Measurements from ENCODE around the gene CPXM1. TPM values are rescaled to one million over a fixed set of nuclear protein-coding genes. Genes with fewer than 3 reads are reported as not detected.

Gene CPXM1
- total and polyA plus RNA-seq, 8 donors, result 8.1 to 93.7 (median 77.0) TPM

DNA sequence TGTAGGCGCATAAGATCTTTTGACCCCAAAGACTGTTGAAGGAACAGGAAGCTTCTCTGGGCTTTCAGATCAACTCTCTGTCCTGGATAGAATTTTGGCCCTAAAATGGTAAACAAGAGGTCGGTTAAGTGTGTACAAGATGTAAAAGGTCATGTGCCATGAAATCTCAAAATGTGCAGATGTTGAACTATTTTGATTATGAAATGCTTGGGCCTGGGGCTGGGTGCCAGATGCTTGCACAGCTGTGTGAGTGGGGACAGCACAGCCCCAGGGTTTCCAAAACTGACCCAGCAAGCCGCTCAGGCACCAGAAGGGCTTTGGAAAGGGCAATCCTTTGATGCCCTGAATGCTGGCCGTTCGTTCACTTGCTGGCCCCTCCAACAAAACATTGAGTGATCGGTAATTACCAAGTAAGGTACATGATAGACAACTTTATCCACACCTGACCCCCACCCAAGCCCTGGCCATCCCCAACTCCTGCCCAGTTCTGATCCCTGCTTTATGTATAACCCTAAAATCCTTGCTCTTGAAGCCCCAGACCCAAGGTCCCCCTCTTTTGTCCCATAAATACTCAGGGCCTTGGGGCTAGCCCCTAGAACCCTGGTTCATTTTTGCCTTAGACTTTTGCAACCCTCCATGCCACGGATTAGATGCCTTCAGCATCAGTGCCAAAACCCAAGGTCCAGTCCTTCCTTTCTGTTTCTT is 17.6 kb upstream of the CPXM1 start:
- no peak for ATAC-seq
- H3K27ac ChIP-seq, result no peak overlapping the region

DNA sequence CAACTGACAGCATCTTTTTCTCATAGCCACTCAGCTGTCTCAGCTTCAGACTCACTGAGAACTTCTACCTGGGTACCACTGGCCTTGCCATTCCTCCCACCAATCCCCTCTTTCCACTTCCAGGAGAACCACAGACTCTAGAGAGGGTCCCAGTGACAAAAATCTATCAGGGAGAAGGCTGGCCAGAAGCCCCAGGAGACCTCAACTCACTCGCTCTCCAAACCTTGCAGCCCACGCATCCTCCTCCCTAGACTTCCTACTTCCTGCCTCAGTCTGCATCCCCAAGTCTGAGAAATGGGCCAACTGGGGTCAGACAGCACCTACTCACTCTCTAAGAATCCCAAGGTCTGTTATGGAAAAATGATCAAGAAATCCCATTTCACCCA is 16.9 kb upstream of the CPXM1 start:
- no peaks in the 10 kb centered on the region for H3K9me3 ChIP-seq
- intact Hi-C loops (cut with DNase I), result no loop called here
- no peak for ATAC-seq

More for the DNA sequence above, 17.6 kb upstream of the CPXM1 start:
- no peak for DNase-seq
- H3K27me3 ChIP-seq, result peaks cover 9 to 37% of the 10 kb centered on the region in 2 donors
- H3K9me3 ChIP-seq, result no peaks in the 10 kb centered on the region
- H3K36me3 ChIP-seq, result no peaks in the 10 kb centered on the region
- H3K4me1 ChIP-seq, result peaks cover 0 to 12% of the 10 kb centered on the region in 2 donors
- no peak overlapping the region for H3K4me3 ChIP-seq
- TF ChIP-seq, protein P1, sequence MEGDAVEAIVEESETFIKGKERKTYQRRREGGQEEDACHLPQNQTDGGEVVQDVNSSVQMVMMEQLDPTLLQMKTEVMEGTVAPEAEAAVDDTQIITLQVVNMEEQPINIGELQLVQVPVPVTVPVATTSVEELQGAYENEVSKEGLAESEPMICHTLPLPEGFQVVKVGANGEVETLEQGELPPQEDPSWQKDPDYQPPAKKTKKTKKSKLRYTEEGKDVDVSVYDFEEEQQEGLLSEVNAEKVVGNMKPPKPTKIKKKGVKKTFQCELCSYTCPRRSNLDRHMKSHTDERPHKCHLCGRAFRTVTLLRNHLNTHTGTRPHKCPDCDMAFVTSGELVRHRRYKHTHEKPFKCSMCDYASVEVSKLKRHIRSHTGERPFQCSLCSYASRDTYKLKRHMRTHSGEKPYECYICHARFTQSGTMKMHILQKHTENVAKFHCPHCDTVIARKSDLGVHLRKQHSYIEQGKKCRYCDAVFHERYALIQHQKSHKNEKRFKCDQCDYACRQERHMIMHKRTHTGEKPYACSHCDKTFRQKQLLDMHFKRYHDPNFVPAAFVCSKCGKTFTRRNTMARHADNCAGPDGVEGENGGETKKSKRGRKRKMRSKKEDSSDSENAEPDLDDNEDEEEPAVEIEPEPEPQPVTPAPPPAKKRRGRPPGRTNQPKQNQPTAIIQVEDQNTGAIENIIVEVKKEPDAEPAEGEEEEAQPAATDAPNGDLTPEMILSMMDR (IDR thresholded peaks at IDR 0.05), result no peak
- intact Hi-C loops (cut with DNase I), result no loop called here

DNA sequence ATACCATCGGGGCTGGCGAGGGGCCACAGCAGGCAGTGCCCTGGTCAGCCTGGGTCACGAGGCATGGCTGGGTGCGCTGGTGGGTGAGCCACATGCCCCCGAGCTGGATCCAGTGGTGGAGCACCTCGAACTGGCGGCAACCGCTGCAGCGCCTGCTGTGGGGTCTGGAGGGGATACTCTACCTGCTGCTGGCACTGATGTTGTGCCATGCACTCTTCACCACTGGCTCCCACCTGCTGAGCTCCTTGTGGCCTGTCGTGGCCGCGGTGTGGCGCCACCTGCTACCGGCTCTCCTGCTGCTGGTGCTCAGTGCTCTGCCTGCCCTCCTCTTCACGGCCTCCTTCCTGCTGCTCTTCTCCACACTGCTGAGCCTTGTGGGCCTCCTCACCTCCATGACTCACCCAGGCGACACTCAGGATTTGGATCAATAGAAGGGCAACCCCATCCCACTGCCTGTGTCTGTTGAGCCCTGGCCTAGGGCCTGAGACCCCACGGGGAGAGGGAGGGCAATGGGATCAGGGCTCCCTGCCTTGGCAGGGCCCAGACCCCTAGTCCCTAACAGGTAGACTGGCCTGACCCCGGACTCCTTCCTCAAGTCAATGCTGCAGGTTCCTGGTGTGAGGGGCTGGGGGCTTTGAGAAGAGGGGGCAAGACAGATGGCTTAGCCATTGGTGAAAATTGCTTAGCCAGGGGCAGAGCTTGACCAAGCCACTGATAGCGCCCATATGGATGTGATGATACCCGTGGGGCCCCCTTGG is 16.3 kb upstream of the CPXM1 start:
- Histone ChIP-seq H3K4me3 (no peak overlapping the region), H3K27ac (no peak overlapping the region), H3K9me3 (peaks cover 0 to 4% of the 10 kb centered on the region in 2 donors), H3K4me1 (peaks cover 0 to 10% of the 10 kb centered on the region in 2 donors), H3K27me3 (peaks cover 9 to 37% of the 10 kb centered on the region in 2 donors), H3K36me3 (no peaks in the 10 kb centered on the region)
- ATAC-seq, result no peak
- intact Hi-C loops (cut with DNase I), result no loop called here
- TF ChIP-seq, protein P1 (IDR thresholded peaks at IDR 0.05), result no peak
- DNase-seq, result no peak

More for the DNA sequence above, 16.9 kb upstream of the CPXM1 start:
- Histone ChIP-seq H3K4me3 (no peak overlapping the region), H3K4me1 (peaks cover 0 to 12% of the 10 kb centered on the region in 2 donors), H3K27me3 (peaks cover 9 to 37% of the 10 kb centered on the region in 2 donors), H3K36me3 (no peaks in the 10 kb centered on the region), H3K27ac (no peak overlapping the region)
- DNase-seq, result no peak
- TF ChIP-seq, protein P1 (IDR thresholded peaks at IDR 0.05), result no peak

DNA sequence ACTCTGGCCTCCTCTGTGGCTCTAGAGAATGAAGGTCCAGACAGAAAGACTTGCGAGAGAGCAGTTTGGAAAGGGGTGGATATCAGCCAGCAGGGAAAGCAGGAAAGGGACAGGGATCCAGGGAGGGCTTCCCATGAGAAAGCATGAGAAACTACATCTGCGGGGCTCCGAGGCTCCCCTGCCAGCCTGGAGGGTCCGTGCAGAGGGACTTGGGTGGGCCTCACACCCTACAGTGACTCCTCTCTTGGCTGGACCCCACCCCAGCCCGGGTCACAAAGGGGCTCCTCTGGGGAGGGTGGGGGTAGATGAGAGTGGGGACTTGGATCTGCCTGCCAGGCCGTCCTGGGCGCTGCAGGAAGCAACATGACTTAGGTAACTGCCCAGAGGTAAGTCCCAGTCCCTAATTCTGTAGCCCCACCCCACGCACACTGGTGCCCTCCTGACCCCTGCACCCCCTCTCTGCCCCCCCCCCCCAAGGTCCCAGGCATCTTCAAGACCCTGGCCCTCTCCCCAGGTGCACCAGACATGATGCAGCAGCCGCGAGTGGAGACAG is 15.7 kb upstream of the CPXM1 start, which contains the start of gene TMEM239:
TMEM239 (plus strand) TSS at position 335 of the 553 bp plus-strand sequence; CDS start at position 526, 191 bp downstream.
- DNase-seq (no peak), ATAC-seq (no peak)
- TF ChIP-seq, protein P1 (IDR thresholded peaks at IDR 0.05), result no peak
- Histone ChIP-seq H3K9me3 (peaks cover 0 to 6% of the 10 kb centered on the region in 2 donors), H3K4me1 (peaks cover 0 to 4% of the 10 kb centered on the region in 2 donors), H3K36me3 (no peaks in the 10 kb centered on the region), H3K27me3 (peaks cover 9 to 37% of the 10 kb centered on the region in 2 donors), H3K27ac (no peak within 1 kb of the TSS), H3K4me3 (no peak within 1 kb of the TSS)
- intact Hi-C loops (cut with DNase I), result no loop called here

All from left lung (tissue), 10 donors.